PFSK-1 (cell line): ENCODE measurements around the gene PRMT7.

Experiments
- FOXP2 ChIP-seq: optimal IDR thresholded peaks from 2 replicates; pipeline ENCODE3; 2011; ENCODE audit warnings: borderline replicate concordance, control low read depth, inconsistent platforms; ENCODE audit not compliant: insufficient read depth; ENCODE audit errors: extremely low read length, extremely low read depth
- POLR2AphosphoS5 ChIP-seq: IDR thresholded peaks from 2 replicates; pipeline ENCODE4 v1.6.1; 2012; ENCODE audit warnings: low read depth, mild to moderate bottlenecking, control low read depth, low read length, moderate library complexity
- SIN3A ChIP-seq: IDR thresholded peaks from 2 replicates; pipeline ENCODE4 v1.6.1; 2012; ENCODE audit warnings: mild to moderate bottlenecking, low read length, moderate library complexity, borderline replicate concordance; ENCODE audit not compliant: insufficient read depth
- TAF1 ChIP-seq: IDR thresholded peaks from 2 replicates; pipeline ENCODE4 v1.6.1; 2012; ENCODE audit warnings: low read length, control low read depth, borderline replicate concordance; ENCODE audit not compliant: insufficient read depth
- TF ChIP-seq, protein P1 (sequence below), 2 experiments: IDR thresholded peaks; 2 replicates each; pipeline versions ENCODE4 v1.6.1 to v1.8.0; 2011 to 2012; ENCODE audit warnings: low read depth in 2 of 2, low read length in 2 of 2, control low read depth in 1 of 2, inconsistent platforms in 1 of 2, mild to moderate bottlenecking in 1 of 2, moderate library complexity in 1 of 2; ENCODE audit not compliant: insufficient read depth in 1 of 2

The PRMT7 gene

DNA sequence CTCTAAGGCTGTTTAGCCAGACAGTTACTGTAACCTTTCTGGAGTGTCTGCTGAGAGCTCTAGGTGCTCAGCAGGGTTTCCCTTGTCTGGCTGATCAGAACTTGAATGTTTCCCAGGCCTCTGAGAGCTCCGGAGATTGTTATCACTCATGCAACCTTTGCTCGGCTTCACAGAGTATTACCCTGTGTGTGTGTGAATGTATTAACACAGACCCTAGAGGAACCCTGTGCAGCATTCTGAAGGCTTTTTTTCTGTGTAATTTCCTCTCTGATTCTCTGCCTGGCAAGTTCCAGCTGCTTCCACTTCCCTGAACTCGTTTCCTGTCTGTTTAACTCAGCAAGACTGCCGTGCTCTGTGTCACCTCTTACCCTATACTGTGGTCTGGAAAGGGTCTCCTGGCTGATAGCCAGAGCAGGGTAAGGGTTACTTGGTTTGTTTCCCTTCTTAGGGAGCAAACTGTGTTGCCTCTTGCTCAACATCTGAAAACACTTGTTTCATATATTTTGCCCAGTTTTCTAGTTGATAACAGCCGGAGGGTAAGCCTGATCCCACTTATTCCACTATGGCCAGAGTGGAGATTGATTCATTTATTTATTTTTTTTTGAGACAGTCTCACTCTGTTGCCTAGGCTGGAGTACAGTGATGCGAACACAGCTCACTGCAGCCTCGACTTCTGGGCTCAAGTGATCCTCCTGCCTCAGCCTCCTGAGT, 21.7 kb downstream of the PRMT7 start:
- no peak for TF ChIP-seq POLR2AphosphoS5
- no peak for TF ChIP-seq FOXP2
- no peak for TF ChIP-seq SIN3A
- TF ChIP-seq, protein P1, sequence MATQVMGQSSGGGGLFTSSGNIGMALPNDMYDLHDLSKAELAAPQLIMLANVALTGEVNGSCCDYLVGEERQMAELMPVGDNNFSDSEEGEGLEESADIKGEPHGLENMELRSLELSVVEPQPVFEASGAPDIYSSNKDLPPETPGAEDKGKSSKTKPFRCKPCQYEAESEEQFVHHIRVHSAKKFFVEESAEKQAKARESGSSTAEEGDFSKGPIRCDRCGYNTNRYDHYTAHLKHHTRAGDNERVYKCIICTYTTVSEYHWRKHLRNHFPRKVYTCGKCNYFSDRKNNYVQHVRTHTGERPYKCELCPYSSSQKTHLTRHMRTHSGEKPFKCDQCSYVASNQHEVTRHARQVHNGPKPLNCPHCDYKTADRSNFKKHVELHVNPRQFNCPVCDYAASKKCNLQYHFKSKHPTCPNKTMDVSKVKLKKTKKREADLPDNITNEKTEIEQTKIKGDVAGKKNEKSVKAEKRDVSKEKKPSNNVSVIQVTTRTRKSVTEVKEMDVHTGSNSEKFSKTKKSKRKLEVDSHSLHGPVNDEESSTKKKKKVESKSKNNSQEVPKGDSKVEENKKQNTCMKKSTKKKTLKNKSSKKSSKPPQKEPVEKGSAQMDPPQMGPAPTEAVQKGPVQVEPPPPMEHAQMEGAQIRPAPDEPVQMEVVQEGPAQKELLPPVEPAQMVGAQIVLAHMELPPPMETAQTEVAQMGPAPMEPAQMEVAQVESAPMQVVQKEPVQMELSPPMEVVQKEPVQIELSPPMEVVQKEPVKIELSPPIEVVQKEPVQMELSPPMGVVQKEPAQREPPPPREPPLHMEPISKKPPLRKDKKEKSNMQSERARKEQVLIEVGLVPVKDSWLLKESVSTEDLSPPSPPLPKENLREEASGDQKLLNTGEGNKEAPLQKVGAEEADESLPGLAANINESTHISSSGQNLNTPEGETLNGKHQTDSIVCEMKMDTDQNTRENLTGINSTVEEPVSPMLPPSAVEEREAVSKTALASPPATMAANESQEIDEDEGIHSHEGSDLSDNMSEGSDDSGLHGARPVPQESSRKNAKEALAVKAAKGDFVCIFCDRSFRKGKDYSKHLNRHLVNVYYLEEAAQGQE (IDR thresholded peaks at IDR 0.05; ENCODE audit: insufficient read depth in 1 of 2, low read depth in 2 of 2, low read length in 2 of 2), result no peak
- no peak for TF ChIP-seq TAF1

DNA sequence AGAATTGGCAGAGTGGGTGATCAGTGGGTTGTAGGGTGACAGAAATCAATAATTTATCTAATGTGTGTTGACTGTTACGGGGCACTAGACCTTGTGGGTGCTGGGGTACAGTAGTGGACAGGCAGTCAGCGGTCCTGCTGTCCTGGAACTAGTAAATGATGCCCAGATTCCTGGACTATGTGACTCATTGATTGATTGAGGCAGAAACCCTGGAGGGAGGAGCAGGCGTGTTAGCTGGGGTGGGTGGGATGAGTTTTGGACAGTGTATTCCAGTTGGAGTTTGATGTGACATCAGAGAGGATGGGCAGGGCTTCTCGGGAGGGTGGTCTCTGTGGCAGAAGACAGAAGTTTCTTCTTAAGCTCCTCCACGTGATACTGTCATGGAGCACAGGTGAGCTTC, 24.4 kb downstream of the PRMT7 start:
- TF ChIP-seq FOXP2 (no peak), TAF1 (no peak), POLR2AphosphoS5 (no peak), SIN3A (no peak)
- TF ChIP-seq, protein P1 (IDR thresholded peaks at IDR 0.05; ENCODE audit: insufficient read depth in 1 of 2, low read depth in 2 of 2, low read length in 2 of 2), result no peak

DNA sequence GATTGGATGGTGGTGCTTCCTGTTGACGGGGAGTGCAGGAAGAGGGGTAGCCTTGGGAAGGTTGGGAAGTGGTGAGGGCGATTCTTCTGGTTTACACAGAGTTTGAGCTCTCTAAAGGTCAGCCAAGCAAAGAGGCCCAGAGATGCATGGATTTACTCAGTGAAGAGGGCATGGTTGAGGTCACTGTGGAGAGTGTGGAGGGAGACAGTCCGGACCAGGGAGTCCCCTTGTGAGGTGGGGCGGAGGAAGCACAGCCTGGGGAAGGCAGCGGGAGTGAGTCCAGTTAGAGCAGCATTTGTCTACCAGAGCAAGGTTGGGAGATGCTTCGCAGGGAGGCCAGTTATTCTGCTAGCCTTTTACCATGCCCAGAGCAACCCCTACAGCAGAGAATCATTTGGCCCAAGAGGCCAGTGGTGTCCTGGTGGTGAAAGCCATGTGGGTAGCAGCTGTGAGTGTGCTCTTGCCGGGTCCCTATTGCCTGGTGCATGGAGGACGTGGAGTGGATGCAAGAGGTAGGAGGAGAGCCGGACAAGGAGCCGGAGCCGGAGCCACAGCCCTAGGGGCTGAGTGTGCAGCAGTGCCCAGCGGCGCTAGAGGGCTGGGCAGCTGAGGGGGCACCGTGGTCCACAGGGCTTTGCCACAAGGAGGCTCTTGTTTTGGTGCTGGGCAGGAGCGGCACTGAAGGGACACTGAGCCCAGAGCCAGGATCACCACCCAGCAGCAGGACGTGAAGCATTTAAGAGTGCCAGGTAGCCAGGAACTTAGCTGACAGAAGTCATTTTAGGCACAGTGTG, 27.7 kb downstream of the PRMT7 start:
- TF ChIP-seq SIN3A (no peak), POLR2AphosphoS5 (no peak), FOXP2 (no peak), TAF1 (no peak)
- TF ChIP-seq, protein P1 (IDR thresholded peaks at IDR 0.05; ENCODE audit: insufficient read depth in 1 of 2, low read depth in 2 of 2, low read length in 2 of 2), result no peak

DNA sequence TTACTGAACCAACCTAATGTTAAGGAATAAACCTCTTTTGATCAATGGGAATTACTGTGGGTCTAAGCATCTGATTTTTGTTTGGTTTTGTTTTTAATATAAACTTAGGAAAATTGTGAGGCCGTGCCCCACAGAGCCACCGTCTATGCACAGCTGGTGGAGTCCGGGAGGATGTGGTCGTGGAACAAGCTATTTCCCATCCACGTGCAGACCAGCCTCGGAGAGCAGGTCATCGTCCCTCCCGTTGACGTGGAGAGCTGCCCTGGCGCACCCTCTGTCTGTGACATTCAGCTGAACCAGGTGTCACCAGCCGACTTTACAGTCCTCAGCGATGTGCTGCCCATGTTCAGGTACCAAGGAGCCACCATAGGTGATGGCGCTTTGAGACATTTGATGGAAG, 28.4 kb downstream of the PRMT7 start:
- TF ChIP-seq, protein P1 (IDR thresholded peaks at IDR 0.05; ENCODE audit: insufficient read depth in 1 of 2, low read depth in 2 of 2, low read length in 2 of 2), result no peak
- TF ChIP-seq SIN3A (no peak), FOXP2 (no peak), POLR2AphosphoS5 (no peak)
